Erythroblast (primary cell): ENCODE data around the gene CSF1R.

Experiments
- GATA1 ChIP-seq: IDR thresholded peaks from 2 replicates; pipeline ENCODE4 v1.6.1; 2011; ENCODE audit warnings: low read depth, mild to moderate bottlenecking, control low read depth, low read length, moderate library complexity
- POLR2A ChIP-seq: IDR thresholded peaks from 2 replicates; pipeline ENCODE4 v1.6.1; 2011; ENCODE audit warnings: mild to moderate bottlenecking, low read length

- TF ChIP-seq POLR2A (no peak), GATA1 (no peak)
These were observed 70.9 kb downstream of the CSF1R start for GRCh38 chr5:150015415-150015814.
